Stimulated activated CD8-positive, alpha-beta memory T cell treated with anti-CD3 and anti-CD28 coated beads, Interleukin-12 subunit alpha, Interleukin-12 subunit beta, amount 100 ng/mL, for 24 hours (primary cell): Measurements from ENCODE around the gene ABI3BP.
"Not testable (repeated sequence)": the region's sequence is repeated elsewhere in the genome, so short reads cannot be mapped to it uniquely, and the experiment has no call there.

Experiments used
- DNase-seq: peaks from one replicate; pipeline ENCODE4 v3.0.0-alpha.2; 2020; ENCODE audit errors: extremely low read depth

ABI3BP gene

GRCh38 chr3:100993309-100993708 is at the start of gene ABI3BP:
ABI3BP (minus strand) TSS chr3:100993421; CDS start chr3:100993384, 37 bp downstream.
- no peak for DNase-seq

GRCh38 chr3:101039285-101039684 is 46.1 kb upstream of the ABI3BP start:
- DNase-seq, result no peak

- no peak for DNase-seq
Observed at GRCh38 chr3:101038880-101039279, 45.7 kb upstream of the ABI3BP start.

GRCh38 chr3:101038393-101038792 is 45.2 kb upstream of the ABI3BP start:
- no peak for DNase-seq

- no peak for DNase-seq
Observed at GRCh38 chr3:101037613-101038012, 44.4 kb upstream of the ABI3BP start.

- no peak for DNase-seq
Observed at GRCh38 chr3:101036676-101037075, 43.5 kb upstream of the ABI3BP start.

- DNase-seq, result no peak
Observed at GRCh38 chr3:101036213-101036618, 43.0 kb upstream of the ABI3BP start.

- no peak for DNase-seq
Observed at GRCh38 chr3:101027286-101027685, 34.1 kb upstream of the ABI3BP start.

GRCh38 chr3:101026881-101027280 is 33.7 kb upstream of the ABI3BP start:
- no peak for DNase-seq

- no peak for DNase-seq
Observed at GRCh38 chr3:101026244-101026643, 33.0 kb upstream of the ABI3BP start.

GRCh38 chr3:101020351-101021015 is 27.3 kb upstream of the ABI3BP start:
- DNase-seq, result no peak

- no peak for DNase-seq
Observed at GRCh38 chr3:101017017-101017416, 23.8 kb upstream of the ABI3BP start.

- DNase-seq, result not testable (repeated sequence)
Observed at GRCh38 chr3:101012312-101012711, 19.1 kb upstream of the ABI3BP start.

GRCh38 chr3:101011136-101011535 is 17.9 kb upstream of the ABI3BP start:
- DNase-seq, result no peak

- no peak for DNase-seq
Observed at GRCh38 chr3:101010296-101010695, 17.1 kb upstream of the ABI3BP start.

- no peak for DNase-seq
Observed at GRCh38 chr3:101009386-101009785, 16.2 kb upstream of the ABI3BP start.

- no peak for DNase-seq
Observed at GRCh38 chr3:100999160-100999559, 5.9 kb upstream of the ABI3BP start.

- no peak for DNase-seq
Observed at GRCh38 chr3:100994809-100995208, 1.6 kb upstream of the ABI3BP start.

GRCh38 chr3:100994187-100994586 is 966 bp upstream of the ABI3BP start:
- DNase-seq, result no peak

GRCh38 chr3:100992231-100993012 is 799 bp downstream of the ABI3BP start:
- DNase-seq, result no peak

GRCh38 chr3:100988080-100988479 is 5.1 kb downstream of the ABI3BP start:
- no peak for DNase-seq

GRCh38 chr3:100984308-100984707 is 8.9 kb downstream of the ABI3BP start:
- no peak for DNase-seq

- no peak for DNase-seq
Observed at GRCh38 chr3:100982710-100983109, 10.5 kb downstream of the ABI3BP start.
